HG03045 (cell line): Measurements from ENCODE around the gene ANK3.

ENCODE experiments used
- ATAC-seq: cut with Tn5 transposase; IDR thresholded peaks from one replicate; pipeline ENCODE4 v1.9.1; 2021; ENCODE audit warnings: mild to moderate bottlenecking, moderate library complexity; ENCODE audit not compliant: unreplicated experiment

Gene ANK3

DNA sequence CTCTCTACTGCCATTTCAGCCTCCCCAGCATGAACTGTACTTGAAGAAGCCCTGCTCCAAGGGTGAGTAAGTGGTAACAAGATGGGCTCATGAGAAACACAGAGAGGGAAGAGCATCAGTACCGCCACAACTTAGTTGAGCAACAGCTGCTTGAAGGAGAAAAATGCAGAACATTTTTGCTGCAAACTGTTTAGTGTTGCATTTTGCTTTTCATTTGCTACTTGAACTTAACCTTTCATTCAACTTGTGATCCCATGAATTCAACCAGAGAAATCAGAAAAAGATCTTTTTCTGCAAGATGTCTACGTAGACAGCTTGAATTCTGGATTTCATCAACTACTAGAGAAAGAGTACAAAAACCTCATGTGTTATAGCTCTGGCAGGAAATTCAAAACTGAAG, 40.7 kb downstream of the ANK3 start:
- ATAC-seq: no peak

DNA sequence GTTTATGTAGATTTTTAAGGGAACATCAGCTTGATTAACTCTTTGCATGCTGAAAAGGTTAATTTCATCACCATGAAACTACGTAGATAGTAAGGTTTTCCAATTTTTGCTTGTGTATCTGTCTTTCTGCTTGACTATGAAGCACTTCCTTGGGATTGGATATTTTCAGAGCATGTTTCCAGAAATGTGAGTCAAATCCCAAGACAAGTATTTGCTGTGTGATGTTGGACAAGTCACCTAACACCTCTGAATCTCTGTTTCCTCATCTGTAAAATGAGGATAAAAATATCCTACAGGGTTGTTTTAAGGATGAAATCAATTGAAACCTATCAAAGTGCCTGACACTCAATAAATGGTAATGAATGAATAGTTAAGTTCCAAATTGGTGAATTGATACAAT, 42.4 kb downstream of the ANK3 start:
- ATAC-seq: no peak

DNA sequence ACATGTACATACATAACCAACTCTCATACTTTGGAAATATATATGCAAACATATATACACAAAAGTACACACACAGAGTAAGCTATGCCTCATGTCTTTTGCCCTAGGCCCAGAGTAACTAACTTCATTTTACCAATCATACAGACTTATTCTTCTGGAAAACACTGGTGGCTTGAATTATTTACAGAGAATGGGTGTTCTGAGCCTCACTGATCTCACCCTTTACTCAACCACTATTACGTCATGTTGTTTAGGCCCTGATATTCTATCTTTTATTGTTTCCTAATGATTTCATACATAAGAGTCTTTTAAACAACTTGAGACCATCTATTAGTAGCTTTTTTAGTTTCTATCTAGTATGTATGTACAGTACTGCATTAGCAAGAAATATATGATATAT, 43.0 kb downstream of the ANK3 start:
- no peak for ATAC-seq

DNA sequence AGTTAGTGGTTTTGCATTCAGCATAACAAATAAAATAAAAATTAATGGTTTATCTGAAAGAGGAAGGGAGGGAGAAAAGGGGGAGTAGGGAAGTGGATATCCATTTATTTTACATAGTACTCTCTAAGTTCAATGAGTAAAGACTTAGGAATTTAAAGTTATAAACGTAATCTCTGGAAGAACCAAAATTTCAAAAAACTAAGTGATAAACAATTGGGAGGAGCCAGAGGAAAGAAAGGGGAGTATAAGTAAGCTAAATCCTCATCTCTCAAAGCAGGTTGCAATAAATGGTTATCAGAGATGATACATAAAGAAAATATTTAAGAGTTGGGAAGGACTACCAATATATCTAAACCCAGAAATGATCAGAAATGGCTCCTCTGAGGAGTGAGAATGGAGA, 46.4 kb downstream of the ANK3 start:
- no peak for ATAC-seq

DNA sequence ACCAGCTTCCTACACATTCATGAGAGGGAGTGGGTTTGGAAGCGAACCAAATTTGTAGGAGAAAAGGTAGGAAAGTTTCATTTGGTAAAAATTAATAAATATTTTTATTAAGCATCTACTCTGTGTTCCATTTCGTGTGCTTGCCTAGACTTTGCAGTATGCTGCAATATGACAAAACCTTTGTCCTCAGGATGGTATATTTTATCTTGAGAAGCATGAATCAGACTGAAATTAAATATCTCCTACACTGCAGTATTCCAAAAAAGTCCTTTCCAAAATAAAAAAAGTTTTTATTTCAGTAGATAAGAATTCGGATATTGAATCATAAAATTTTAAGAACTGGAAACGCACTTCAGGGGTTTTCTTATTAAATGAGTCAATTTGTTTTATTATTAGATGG, 47.7 kb downstream of the ANK3 start:
- ATAC-seq: no peak

DNA sequence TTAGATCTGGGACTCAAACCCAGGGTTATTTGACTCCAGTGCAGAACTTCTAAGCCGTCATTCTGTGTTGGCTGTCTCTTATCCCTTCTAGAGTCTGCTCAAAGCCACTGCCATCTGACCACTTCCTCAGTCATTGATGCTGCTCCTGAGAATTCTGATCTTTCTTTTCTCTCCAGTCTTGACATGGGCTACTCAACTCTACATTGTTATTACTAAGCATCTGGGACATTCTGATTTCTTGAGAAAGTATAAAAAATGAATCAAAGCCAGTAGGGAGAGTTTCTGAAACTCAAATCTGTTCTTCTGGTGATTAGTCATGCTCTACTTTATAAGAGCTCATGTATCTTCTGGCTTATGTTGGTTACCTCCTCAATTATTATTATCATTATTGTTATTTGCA, 48.7 kb downstream of the ANK3 start:
- no peak for ATAC-seq

DNA sequence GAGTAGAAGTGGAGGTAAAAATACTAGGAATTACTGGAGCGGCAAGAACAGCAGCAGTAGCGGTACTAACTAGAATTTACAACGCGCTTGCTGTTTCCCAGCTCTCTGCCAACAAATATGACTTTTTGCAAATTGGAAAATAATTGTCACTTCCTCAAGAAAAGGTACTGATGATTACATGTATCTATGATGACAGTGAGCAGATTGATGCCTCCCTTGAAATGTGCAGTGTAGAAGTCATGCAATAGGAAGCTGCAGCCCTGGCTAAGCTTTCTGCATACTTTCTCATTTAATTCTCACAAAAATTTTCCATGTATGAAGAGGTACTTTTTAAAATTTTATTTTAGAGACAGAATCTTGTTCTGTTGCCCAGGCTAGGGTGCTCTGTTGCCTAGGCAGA, 49.9 kb downstream of the ANK3 start:
- no peak for ATAC-seq

DNA sequence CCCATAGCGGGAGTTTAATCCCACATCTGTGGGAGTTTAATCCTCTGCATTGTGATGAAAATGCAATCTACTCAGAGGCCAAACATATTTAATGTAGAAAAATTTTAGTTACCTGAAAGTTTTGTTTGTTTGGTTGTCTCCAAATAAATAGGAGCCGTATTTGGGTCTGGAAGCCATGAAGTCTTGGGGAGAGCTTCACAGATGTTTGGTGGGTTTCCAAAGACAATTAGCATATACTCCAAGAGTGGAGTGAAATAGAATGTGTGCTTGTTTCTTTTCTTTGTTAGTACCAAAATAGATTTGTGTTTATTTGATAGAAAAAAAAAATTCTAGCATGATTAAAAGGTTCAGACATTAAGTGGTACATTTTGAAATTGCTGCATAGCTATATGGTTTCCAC, 50.9 kb downstream of the ANK3 start:
- no peak for ATAC-seq

DNA sequence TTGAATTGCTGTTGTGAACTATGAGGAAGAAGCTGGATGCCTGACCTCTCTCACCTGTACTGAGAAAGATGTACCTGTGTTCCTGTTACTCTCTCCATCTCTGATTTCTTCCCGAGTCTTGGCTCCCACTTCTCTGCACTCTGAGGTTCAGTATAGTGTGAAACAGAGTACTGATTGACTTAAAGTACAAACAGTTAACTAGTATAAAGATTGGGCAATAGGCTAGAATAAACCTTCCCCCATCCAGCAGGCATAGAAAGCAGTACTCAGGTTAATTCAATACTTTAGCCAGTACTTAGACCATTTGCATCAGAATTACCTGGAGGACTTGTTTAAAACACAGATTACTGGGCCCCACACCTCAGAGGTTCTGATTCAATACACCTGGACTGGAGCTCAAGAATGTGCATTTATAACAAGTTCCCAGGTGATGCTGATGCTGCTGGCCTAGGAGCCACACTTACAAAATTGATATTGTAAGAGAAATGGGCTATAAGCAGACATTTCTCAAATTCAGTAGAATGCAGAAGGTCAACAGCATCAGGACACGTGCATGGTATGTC, 51.6 kb downstream of the ANK3 start:
- ATAC-seq: no peak

DNA sequence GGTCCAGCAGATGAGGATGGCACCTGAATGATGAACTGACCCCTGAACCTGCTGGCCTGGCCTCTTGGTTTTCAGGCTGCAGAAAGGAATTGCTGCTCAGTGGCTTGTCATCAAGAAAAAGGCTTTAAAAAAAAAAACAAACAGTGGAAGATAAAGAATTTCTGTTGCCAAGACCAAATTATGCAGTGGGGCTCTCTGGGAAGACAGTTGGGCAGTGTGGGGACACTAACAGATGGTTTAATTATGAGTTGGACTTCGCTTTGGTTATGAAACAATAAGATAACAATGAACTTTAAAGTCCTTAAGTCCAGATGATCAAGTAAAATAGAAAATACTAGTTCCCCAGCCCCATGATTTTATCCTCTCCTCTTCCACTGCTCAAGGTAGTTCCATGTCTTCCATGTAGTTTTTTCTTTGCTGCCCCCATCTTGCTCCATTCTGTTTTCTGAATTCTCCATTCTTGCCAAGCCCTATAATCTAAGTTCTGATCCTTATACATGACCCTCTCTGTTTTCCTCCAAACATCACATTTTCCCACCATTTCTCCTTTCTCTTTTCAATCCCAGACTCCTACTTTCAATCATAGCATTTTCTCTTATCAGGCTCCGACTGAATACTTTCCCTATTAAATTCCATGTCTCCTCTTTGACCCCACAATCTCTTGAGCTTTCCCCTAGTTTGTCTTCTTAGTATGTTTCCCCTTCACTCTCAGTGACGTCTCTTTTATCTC, 52.6 kb downstream of the ANK3 start:
- ATAC-seq: no peak

DNA sequence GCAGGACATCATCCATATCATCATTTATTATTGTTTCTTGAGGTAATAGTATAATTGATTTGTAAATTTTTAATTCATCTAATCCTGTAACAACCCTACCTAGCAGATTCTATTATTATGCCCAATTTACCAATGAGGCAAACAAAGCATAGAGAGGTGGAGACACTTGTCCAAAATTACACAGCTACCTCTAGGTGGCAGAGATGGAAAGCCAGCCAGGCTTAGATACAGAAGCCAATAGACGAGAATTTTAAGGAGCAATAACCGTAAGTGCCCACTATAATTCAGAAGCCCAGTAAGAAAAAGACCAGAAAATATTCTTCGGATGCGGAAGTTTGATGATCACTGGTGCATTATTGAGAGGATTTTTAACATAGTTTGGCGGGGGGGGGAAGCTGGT, 54.0 kb downstream of the ANK3 start:
- ATAC-seq: no peak

DNA sequence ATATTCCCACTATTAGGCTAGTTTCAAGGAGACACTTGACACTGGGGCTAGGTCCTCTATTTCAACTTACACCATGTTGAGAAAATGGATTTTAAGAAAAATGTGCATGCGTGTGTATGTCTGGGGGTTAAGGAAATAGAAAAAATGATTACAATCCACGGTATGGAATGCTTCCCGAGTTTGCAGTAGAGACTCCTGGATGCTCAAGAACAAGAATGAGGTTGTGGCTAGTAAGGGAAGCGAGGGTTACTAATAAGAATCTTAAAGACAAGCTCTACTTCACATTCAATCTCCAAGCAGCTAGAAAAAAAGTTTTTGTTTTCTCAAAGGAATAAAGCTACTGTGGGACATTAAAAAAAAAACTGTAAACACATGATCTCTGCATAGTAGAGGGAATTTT, 54.7 kb downstream of the ANK3 start:
- ATAC-seq: no peak

DNA sequence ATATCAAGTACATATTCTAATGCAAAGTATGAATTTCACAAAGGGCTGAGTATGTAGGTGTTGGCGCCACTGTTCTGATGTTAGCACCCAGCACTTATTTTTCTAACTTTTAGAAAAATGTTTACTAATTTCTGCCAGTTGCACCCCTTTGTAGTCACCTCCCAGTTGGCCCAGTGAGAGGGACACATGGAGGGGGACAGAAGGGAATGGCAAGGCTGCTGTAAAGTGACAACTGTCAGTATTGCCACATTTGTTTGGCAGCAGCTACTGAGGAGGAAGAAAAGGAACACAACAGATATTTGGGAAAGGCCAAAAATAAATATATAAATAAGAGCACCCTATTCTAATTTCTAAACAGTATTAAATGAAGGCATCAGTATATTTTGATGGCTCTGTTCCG, 57.3 kb downstream of the ANK3 start:
- ATAC-seq: no peak

DNA sequence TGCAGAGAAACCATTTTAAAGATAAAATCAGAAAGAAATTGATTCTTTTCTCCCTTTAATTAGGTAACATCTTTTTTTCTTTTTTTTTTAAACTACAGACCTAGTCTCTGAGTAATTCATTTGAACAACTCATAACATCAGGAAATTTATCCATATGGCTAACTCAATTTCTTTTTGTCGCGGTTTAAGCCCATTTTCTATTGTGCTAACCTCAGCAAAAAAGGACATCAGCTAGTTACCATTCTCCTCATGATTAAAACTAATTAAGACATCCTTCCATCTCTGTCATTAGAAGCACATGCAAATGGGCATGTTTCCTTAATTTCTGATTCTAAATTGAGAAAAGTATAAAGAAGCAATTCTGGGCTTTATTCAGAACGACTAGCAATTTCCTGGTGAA, 57.8 kb downstream of the ANK3 start:
- no peak for ATAC-seq

DNA sequence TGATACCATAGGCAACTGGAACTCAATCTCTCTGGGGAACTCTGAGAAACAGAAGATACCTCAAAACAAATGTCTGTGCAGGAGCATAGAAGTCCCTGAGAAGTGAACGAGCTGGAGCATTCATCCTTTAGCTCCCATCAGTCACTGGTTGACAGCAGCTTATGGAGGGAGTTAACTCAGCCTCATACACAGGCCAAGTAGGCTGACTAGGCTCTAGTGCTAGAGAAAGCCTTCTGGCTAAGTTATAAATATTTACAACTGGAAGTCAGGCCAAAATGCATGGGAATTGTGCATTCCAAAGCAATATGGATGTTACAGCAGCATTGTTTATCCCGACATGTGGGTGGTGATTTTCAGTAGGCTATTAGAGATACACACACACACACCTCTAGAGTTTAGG, 66.5 kb downstream of the ANK3 start:
- ATAC-seq: no peak

DNA sequence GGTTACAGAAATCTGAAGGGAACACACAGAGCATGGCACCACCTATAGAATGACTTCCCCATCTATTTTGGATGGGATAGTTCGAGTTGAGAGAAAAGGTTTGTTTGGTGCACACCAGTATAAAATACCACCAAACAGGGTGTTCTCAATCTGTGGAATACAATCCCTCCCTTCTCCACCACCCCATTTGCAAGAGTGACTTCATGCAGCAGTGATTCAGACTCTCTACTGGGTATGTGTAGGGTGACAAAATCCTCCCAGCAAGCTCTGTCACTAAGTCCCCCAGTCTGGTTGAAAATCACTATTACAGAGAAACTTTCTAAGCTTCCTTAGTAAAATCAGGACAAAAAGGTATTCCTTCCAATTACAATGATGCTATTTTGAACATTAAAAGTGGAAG, 69.0 kb downstream of the ANK3 start:
- ATAC-seq: no peak

DNA sequence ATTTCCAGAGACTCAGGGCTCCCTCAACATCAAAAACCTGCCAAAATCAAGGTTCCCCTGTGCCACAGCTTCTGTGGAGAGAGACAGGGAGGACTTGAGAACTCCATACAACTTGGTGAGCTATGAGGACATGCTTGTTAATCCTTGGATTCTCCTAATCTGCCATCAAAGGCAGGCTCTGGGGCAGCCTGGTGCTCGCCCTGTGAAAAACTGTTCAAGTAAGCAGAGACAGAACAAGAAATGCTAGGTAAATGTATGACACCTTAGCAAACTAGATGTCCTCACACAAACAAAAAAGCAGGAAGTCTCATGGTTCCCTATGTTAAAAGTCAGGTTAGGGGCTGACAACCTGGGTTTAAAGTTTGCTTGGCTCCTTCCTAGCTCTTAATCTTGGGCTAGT, 73.6 kb downstream of the ANK3 start:
- ATAC-seq: no peak

DNA sequence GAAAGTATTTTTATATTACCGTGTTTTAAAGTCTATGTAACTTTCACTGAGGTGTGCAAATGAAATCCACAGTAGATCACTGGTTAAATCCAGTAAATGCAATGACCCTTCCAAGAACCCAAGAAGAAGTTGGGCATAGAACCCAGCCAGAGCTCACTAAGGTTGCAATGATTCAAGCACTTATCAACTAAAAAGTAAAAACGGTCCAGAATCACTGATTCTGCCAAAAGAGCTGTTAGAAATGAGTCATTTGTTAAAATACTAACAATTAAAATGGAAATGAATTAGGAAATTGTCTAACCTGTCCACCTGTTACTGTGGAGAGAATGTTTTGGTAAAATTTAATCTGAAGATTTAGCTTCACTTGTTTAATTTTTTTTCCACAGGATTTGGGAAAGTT, 74.4 kb downstream of the ANK3 start:
- no peak for ATAC-seq

DNA sequence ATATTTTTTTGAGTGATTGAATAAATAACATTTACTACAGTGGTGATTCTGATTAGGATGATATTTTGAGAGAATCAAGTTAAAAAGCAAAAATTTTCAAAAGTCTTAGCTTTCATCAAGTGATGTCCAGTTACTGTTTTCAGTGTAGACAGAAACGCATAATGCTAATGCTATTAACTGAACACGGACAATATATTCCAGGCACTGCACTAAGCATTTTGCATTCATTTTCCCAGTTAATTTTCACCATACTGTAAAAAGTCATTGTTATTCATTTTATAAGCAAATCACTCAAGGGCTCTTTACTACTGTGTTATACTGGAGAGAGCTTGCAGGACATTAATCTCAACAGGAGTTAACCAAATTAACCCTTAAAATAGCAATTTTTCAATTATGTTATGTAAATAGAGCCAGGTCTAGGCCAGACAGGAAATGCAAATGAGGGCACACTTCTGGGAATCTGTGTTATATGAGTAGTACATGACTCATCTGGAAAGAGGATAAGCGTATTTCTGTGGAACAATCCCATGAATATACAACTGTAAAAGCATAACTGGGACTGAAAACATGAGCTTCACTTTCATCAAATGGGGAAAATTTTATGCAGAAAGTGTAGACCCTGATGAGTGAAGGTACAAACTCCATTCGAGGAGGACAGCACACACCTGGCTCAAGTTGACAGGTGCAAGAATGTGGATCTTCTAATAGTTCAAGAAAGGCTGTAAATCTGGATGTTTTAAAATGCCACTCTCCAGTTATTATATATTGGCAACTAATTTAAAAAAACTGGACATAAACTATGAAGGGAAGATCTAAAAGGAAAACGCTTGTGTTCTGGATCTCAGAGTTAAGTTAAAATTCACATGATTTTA, 75.4 kb downstream of the ANK3 start:
- no peak for ATAC-seq

DNA sequence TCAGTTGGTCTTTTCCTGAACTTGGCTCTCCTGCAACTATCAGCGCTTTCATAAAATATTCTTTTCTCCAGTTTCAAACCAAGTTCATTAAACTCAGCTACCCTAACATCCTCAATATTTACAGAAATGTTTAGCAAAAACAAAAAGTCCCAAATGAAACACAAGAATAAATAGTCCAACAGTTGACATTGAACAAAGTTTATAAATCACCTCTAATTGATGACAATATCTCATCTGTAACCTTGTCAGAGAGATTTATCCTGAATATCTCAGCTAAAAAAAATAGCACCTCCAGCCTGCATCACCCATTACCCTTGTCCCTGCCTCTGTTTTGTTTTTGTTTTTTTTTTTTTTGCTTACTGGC, 76.1 kb downstream of the ANK3 start:
- no peak for ATAC-seq

DNA sequence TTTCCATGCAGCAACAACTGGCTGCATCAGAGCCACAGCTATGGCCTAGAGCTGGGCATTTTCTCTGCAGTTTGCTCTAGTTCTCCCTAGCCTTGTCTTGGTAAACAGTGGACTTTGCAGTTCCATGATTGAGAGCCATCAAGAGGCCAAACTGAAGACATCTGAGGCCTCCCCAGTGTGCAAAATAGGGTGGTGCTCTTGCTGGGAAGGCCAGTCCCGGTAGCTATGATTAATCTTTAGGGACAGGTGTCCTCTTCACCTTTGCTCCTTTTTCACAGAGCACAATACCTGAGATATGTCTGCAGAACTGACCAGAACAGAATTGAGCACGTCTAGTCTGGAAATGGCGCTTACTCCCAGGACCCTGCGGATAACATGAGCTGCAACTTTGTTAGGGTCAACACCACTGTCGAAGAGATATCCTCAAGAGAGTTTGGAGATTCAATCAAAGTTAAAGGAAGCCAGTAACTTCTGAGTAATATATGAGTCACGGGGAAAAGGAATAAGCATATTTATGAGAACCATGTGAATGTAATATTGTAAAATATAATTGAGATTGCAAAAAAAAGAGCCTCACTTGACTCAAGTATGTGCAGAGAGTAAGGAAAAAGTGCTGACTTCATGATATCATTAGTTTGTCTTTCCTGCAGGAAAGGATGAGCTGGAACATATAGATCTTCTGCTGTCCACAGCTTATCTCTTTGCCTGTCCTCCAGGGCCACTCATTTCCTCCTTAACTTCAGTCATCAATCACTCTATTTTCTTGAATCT, 76.7 kb downstream of the ANK3 start:
- no peak for ATAC-seq

DNA sequence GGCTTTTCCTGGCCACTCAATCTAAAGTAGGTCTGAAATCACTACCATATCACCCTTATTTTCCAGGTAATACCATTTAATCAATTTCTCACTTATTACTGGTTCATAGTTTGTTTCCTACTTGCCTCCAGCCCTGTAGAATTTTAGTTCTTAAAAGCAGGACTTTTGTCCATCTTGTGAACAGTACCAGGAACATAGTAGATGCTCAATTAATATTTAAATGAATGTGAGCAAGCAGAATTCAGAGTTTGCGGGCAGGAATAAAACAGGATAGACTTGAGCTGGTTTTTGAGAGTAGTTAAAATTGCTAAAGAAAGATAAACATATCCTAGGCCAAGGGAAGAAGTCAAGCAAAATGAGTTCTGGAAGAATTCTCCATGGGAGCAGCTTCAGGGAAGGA, 77.9 kb downstream of the ANK3 start:
- no peak for ATAC-seq
